HG03342 (cell line): Measurements from ENCODE around the gene OAT.
"Not testable (repeated sequence)": the region's sequence is repeated elsewhere in the genome, so short reads cannot be mapped to it uniquely, and the experiment has no call there.

Experiments
- ATAC-seq: cut with Tn5 transposase; IDR thresholded peaks from one replicate; pipeline ENCODE4 v1.9.1; 2021; ENCODE audit warnings: mild to moderate bottlenecking, moderate library complexity; ENCODE audit not compliant: unreplicated experiment

The OAT gene

GRCh38 chr10:124380256-124380995 is 38.3 kb downstream of the OAT start:
- ATAC-seq = no peak

GRCh38 chr10:124379609-124380193 is 39.0 kb downstream of the OAT start:
- ATAC-seq = no peak

GRCh38 chr10:124378881-124379471 is 39.7 kb downstream of the OAT start:
- no peak for ATAC-seq

GRCh38 chr10:124378271-124378670 is 40.5 kb downstream of the OAT start:
- no peak for ATAC-seq

DNA sequence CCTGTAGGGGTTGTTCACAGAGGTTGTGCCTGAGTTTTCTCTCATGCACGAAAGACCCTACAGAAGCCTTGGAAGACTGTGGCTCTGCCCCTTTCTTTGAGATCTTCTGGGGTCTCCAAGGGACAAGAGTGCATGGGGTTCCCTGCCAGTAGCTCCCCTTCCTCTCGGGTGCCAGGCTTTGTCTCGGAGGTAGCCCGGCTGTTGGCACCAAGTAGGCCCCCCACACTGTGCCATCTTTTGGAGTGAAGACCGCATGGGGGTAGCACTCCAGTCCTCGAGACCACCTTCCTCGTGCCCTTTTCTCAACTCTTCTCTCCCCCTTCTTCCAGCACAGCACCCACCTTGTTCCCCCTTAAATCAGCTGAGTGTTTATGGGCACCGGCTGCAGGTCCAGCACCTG is 41.6 kb downstream of the OAT start:
- ATAC-seq = no peak

DNA sequence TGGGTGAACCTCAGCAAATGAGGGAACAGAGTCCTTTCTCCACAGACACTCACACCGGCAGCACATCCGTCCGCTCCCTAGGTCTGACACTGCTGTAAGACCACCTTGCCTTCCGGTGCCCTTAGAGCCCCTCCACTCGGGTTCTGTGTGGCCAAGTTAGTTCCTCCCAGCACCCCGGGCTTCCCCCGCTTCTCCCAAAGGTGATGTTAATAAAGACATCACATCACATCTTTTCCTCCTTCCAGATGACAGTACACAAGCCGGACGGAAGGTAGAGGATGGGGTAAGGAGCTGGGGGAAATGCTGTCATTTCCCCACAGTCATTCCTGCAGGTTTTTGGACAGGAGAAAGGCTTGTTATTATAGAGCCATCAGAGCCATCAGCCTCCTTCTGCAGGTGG is 42.3 kb downstream of the OAT start:
- ATAC-seq = no peak

DNA sequence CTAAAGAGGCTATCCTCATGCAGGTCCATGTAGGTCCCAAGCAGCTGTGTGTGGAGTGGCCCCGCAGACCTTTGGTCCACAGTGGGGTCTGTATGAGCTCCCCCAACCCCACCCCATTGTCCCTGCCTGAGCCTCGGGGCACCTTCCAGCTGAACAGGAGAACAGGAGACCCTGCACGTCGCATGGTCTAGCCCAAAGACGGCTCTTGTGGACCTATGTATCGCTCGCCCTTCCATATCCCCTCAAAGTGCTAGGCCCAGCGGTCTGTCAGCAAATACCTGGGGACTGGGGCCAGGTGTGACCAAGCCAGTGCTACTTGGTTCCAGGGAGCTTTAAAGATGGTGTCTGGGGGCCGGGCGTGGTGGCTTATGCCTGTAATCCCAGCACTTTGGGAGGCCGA is 43.0 kb downstream of the OAT start:
- no peak for ATAC-seq

DNA sequence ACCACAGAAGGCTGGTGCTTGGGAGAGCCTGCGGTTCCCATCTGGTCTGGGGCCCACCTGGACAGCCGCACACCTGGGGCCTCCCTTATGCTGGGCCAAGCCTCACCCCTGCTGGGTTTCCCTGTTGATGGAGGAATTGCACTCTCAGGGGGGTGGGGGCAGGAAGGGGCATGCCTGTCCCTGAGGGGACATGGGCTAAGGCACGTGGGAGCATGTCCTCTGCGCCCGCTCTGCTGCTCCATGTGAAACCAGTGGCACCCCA is 43.4 kb downstream of the OAT start:
- ATAC-seq = no peak

DNA sequence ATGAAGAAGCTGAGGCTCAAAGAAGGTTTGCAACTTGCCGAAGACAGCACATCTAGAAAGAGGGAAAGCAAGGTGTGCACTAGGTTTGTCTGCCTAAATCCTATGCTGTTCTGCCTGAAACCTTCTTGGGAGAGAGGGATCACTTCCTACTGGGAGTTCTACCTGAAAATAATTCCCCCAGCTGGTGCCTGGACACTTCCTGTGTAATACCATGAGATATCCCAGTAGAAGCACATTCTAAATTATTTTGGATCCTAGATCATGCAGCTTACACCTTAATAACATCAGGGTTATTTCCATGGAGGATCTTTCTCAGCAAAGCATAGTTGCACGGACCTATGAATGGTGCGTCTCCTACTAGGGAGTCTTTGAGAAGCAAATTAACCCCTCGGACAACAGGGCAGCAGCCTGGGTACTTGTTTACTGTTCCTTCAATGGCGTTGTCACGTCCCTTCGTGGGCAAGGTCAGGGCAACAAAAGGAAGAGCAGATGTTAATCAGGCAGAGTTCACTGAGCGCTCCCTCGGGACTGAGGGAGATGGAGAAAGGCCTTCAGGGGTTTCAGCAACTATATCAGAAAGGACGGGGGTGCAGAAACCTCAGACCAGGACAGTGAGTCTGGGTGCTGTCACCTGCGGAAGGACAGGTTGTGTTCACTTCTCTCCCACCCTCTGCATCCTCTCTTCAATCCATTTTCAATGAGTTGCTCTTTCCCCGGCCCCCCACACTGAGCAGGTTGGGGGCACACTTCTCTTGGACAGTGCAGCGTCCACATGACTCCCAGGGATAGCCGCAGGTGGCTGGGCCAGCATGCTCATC is 44.0 kb downstream of the OAT start:
- no peak for ATAC-seq

DNA sequence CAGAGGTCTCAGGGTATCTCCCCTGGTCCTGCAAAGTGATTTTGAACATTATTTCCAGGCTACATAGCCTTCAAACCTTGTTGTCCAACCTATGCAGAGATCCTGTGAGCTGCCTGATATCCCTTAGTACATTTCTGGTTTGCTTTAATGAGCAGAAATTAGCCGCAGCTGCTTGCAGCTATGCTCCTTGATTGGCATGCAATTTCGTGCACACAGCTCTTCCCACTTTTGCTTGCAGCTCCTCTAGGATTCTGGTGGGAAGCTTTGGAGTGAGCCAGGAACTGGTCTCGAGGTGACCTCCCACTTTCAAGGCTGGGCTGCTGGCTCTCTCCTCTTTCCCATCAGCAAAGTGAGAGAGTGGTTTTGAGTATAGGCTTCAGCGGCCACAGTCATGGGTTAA is 45.8 kb downstream of the OAT start:
- no peak for ATAC-seq

DNA sequence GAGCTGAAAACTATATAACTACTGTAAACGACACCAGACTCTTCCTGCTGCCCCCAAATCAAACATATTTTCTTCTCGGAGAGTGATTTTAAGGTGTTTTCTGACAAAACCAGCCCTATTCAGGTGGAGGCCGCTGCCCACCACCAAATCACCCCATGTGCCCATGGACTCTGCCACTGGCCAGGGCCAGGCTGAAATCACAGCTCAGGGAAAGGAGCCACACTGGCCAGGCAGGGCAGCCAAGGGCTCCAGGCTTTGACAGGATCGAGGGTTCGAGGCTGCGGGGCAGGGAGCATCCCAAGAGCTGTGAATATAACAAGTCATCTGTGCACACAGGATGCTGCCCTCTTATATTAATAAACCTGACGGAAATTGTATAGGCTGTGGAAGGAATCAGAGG is 48.3 kb downstream of the OAT start:
- ATAC-seq = no peak

DNA sequence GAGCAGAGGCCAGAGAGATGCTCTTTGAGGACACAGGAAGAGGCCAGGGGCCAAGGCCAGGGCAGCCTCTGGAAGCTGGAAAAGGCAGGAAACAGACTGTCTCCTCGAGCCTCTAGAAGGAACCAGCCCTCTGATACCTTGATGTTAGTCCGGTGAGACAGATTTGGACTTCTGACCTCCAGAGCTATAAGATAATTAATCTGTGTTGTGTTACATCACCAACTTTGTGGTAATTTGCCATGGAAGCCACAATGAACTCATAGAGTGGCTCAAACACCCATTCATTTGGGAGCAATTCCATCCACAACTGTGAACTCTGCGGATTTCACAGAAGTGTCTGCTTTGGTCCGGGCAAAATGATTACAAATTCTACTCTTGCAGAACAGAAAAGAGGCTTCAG is 48.7 kb downstream of the OAT start:
- ATAC-seq = no peak

GRCh38 chr10:124369533-124369932 is 49.2 kb downstream of the OAT start:
- not testable (repeated sequence) for ATAC-seq

GRCh38 chr10:124369066-124369465 is 49.7 kb downstream of the OAT start:
- no peak for ATAC-seq

DNA sequence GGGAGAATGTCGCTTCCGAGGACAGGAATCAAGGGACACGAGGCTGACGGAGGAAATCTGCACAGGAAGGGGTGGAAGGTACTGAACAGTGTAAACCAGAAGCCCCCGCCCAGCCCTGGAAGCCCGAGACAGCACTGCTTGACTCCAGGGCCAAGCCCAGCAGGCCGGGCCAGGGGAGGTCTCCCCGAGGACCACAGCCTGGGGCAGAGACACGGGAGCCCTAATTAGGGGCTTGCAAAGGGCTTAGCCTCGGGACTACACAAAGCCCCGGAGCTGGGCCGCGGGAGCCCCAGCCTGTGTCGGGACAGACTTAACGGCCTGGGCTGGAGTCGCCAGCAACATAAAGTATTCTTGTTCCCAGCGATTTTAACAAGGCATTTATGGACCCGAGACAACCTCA is 50.8 kb downstream of the OAT start:
- no peak for ATAC-seq

DNA sequence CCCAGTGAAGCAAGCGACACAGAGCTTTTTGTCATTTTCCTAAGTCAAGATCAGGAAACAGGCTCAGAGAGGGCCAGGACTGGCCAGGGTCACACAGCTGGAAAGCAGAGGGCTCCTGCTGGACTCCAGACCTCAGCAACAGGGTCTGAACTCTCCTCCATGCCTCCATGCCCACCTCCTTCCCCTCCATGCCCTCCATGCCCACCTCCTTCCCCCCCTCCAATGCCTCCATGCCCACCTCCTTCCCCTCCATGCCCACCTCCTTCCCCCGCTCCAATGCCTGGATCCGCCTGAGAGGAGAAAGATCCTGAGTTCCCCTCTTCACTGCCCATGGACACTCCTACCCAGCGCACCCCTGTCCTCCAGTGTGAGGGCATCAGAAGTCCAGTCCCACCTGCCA is 51.3 kb downstream of the OAT start:
- ATAC-seq = no peak

DNA sequence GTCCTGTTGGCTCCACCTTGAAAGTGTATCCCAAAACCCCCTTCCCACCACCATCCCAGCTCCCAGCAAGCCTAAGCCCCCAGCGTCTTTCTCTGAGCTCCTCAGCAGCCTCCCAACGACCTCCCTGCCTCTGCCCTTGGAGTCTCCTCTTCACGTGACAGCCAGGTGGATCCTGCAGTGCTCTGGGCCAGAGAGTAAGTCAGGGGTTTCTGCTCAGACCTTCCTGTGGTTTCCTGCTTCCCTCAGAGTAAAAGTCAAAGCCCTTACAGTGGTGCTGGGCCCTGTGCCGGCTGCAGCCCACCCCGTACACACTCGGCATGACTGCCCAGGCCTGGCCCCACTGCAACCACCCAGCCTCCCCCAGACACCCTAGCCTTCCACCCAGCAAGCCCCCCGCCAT is 51.9 kb downstream of the OAT start:
- ATAC-seq = no peak

DNA sequence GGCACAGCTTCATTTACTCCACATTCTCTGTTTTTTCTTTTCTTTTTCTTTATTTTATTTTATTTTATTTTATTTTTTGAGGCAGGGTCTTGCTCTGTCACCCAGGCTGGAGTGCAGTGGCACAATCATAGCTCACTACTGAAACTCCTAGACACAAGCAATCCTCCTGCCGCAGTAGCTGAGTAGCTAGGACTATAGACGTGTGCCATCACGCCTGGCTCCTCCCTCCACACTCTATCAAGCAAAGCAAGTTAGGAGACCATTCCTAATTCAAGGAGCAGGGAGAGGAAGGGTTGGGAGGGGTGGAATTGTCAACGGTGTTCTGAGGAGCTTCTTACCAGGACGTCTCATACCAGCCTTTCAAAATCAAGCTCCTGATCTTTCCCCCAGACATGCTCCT is 52.4 kb downstream of the OAT start:
- ATAC-seq = no peak

GRCh38 chr10:124364674-124365073 is 54.0 kb downstream of the OAT start:
- ATAC-seq = no peak

DNA sequence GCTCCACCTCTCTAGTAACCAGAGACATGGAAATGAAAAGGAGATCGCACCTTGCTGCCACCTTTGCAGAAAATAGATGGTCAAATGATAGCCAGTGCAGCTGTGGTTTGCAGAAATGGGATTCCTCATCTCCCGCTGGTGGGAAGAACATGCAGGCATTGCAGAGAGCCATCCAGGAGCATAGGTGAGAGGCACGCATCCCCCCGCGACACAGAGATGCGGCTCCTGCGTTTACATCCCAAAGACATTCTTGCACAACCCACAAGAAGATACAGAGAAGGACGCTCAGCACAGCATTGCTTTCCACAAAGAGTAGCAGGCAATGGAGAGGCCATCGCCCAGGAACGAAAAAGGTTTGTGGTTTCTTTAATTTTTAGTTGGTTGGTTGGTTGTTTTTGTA is 56.2 kb downstream of the OAT start:
- ATAC-seq = no peak

DNA sequence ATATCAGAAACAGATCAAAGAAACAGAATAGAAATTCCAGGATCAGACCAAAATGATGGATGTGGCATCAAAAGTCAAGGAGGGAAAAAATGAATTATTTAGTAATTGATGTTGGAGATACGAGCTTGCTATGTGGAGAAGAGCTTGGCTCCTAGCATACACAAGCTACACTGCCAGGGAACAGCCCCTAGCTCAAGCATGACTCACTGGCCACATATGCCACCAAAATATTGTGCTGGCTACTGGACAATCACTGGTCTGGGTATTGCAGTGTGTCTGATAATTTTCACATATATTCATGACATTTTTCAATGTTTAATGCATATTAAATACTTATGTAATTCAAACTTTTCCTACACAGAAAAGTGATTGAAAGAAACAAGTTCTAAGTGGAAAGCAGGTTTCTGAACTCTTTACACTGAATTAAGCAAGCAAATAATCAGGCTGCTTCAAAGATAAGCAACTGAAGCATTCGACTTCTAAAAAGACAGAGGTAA is 59.3 kb downstream of the OAT start:
- no peak for ATAC-seq

DNA sequence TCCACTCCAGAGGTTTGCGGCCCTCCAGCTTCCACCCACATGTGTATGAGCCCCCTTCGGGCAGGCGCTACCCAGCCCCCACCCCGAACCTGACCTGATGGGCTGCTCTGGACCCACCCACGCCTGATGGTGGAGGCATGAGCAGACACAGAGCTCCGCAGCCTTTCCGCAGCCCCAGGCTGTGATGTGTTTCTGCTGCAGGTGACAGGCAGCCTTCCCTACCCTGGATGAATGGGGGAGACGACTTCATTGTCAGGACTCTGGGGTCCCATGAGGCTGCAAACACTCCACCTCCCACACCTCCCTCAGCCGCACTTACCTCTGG is 61.2 kb downstream of the OAT start:
- ATAC-seq = no peak
